Left forelimb (tissue), 1 donor: Measurements from ENCODE around the gene SDCCAG8.

ENCODE experiments used
- DNase-seq: peaks from one replicate; pipeline ENCODE4 v3.0.0-alpha.2; 2018; ENCODE audit warnings: low spot score

Gene SDCCAG8

DNA sequence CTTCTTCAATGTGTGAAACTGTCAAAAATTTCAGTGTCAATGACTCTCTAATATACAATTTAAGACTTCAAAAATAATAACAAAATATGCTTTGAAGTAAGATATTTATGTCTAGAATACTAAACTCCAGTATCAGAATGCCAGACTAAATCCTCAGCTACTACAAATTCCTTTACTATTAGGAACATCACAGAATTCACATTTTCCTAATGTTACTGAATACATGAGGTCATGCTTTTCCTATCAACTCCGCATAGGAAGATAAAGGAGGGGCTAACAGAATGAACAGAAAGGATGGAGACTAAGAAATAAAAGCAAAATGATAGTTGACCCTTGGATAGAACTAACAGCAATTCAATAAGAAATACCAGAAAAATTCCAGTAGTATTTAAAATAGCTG is 292.7 kb downstream of the SDCCAG8 start:
- DNase-seq = no peak

DNA sequence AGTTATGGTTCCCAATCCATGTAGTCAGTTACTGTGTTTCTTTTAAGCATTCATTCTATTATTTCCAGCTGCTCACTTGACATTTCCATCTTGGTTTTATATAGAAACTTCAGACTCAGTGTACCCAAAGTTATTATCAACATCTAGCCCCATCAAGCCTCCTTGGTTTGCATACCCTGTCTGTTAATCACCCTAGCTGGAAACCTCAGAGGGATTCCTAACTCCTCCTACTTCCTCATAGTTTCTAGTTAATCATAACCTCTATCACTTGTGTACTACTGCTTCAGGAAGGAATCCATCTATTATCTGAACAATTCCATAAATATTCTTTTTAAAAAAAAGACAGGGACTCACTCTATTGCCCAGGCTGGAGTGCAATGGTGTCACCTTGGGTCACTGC is 293.3 kb downstream of the SDCCAG8 start:
- no peak for DNase-seq
